ENCODE measurements around the gene RMND5B. TPM values are rescaled to one million over a fixed set of nuclear protein-coding genes. Genes with fewer than 3 reads are reported as not detected.
"Not testable (repeated sequence)": the region's sequence is repeated elsewhere in the genome, so short reads cannot be mapped to it uniquely, and the experiment has no call there.

Gene RMND5B
- total RNA-seq, 2 donors from 2014 or later: 25.7 to 49.8 TPM

DNA sequence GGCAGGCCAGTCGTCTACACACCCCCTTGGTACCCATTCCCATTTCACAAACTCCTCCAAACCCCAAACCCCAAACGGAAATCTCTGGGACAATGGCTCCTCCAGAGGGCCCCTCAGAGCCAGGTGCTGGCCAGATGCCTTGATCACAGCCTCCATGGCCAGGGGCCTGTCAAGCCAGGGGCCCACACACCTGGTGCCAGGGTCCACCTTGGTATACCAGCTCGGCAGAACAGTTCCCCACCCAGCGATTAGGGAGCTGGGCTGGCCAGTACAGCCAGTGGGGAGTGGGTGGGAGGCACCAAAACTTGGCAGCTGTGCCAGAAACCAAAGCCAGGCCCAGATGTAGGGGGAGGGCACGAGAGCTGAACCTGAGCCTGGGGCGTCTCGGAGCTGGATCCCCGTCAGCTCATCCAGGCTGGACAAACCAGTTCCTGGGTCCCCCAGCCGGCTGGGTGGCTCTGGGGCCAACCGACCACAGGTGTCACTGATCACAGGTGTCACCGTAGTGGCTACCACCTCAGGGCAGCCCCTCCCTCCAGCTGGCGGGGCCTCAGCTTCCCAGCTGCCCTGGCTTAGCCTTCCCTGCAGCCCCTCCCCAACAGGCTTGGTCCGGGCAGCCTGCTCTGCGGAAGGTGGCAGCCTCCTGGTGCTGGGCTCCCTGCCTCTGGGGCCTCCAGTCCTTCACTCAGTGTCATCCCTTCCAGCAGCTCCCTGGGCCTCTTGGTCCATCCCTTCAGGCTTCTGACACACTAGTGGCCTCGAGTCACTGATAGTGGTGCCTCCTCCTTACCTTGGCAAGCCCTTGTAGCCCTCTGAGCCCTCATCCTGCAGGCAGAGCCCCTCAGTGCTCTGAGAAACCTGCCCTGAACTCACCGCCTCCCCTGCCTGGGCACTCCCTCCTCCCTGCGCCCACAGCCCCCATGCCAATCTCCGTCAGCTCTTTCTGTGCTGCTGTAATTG is 6.6 kb upstream of the RMND5B start:
- DNase-seq (peak in 2 of 4 donors; percentile 37 to 39), ATAC-seq (no peak)
- Histone ChIP-seq H3K4me3 (no peak overlapping the region), H3K27ac (no peak overlapping the region), H3K27me3 (no peaks in the 10 kb centered on the region), H3K9me3 (no peaks in the 10 kb centered on the region), H3K36me3 (replicated peaks in 1 of 2; ENCODE audit: insufficient read depth in 1 of 2, low read depth in 2 of 2) (no peaks in the 10 kb centered on the region), H3K4me1 (peaks cover 13% of the 10 kb centered on the region)
- intact Hi-C loops (cut with DNase I): loop anchor here (10.0 kb wide), 1 partner anchor 81 kb away; the partner anchor contains the start of gene HNRNPAB
- WGBS, 2 donors: 58 to 79% methylated on average over 8 to 16 of the region's 18 CpGs
- TF ChIP-seq POLR2A (IDR thresholded peaks at IDR 0.05): no peak
- TF ChIP-seq, protein P1, sequence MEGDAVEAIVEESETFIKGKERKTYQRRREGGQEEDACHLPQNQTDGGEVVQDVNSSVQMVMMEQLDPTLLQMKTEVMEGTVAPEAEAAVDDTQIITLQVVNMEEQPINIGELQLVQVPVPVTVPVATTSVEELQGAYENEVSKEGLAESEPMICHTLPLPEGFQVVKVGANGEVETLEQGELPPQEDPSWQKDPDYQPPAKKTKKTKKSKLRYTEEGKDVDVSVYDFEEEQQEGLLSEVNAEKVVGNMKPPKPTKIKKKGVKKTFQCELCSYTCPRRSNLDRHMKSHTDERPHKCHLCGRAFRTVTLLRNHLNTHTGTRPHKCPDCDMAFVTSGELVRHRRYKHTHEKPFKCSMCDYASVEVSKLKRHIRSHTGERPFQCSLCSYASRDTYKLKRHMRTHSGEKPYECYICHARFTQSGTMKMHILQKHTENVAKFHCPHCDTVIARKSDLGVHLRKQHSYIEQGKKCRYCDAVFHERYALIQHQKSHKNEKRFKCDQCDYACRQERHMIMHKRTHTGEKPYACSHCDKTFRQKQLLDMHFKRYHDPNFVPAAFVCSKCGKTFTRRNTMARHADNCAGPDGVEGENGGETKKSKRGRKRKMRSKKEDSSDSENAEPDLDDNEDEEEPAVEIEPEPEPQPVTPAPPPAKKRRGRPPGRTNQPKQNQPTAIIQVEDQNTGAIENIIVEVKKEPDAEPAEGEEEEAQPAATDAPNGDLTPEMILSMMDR (IDR thresholded peaks at IDR 0.05): no peak

DNA sequence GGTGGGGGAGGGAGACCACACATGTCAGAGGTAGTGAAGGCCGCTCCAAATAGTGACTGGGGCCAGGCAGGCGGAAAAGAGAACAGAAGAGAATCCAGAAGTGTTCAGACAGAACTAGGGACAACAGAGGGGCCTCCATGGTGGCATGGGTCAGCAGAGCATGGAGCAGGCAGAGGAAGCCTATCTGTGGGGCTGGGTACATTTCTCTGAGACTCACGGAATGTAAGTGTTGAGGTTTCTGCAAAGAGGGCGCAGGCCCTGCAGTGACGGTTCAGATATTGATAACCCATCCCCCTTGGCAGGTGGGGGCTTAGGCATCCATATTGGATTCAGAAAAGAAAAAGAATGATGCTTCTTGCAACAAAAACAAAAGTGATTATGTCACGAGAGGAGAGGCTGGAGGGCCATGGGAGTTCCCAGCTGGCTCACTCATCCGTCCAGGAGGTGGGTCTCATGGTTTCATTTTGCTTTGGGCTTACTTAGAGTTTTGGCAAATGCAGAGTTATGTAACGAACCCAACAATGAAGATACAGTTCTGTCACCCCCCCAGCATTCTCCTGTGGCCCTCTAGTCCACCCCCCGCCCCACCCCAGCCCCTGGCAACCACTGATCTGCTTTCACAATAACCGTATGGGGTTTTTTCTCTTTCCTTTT is 5.4 kb upstream of the RMND5B start:
- DNase-seq: no peak
- no peaks in the 10 kb centered on the region for H3K9me3 ChIP-seq
- no peak for ATAC-seq
- peaks cover 19% of the 10 kb centered on the region for H3K4me1 ChIP-seq
- no peak overlapping the region for H3K4me3 ChIP-seq
- H3K36me3 ChIP-seq (replicated peaks in 1 of 2; ENCODE audit: insufficient read depth in 1 of 2, low read depth in 2 of 2): no peaks in the 10 kb centered on the region
- H3K27me3 ChIP-seq: no peaks in the 10 kb centered on the region
- H3K27ac ChIP-seq: no peak overlapping the region
- intact Hi-C loops (cut with DNase I): loop anchor here (10.0 kb wide), 1 partner anchor 79 kb away; the partner anchor contains the start of gene HNRNPAB
- 74 to 82% methylated on average over 9 to 10 of the region's 10 CpGs for WGBS, 2 donors
- no peak for TF ChIP-seq POLR2A (IDR thresholded peaks at IDR 0.05)
- TF ChIP-seq, protein P1 (IDR thresholded peaks at IDR 0.05): no peak

DNA sequence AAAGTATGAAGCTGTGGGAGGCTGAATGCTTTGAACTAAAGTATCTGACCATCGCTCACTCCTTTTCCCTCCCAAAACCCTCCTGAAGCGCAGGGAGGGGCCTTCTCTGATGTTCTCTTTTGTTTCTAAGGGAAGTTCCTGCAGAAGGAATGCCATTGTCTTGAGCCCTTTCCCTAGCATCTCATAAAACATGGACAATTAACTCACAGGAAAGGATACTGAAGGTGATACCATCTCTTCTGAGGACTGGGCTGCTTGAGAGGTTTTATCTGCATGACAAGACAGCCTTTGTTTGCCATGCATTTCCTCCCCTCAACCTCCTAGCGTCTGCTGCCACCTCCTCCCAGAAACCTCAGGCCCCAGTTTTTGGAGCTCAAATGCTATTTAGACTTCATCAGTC is 4.3 kb upstream of the RMND5B start:
- H3K9me3 ChIP-seq: no peaks in the 10 kb centered on the region
- no peaks in the 10 kb centered on the region for H3K27me3 ChIP-seq
- no peak for DNase-seq
- ATAC-seq: no peak
- WGBS, 2 donors: 78 to 83% methylated on average over 3 of the region's 3 CpGs
- TF ChIP-seq, protein P1 (IDR thresholded peaks at IDR 0.05): no peak
- no peak for TF ChIP-seq POLR2A (IDR thresholded peaks at IDR 0.05)
- H3K27ac ChIP-seq: no peak overlapping the region
- H3K4me3 ChIP-seq: no peak overlapping the region
- H3K4me1 ChIP-seq: peaks cover 13% of the 10 kb centered on the region
- intact Hi-C loops (cut with DNase I): loop anchor here (10.0 kb wide), 1 partner anchor 78 kb away; the partner anchor contains the start of gene HNRNPAB
- no peaks in the 10 kb centered on the region for H3K36me3 ChIP-seq (replicated peaks in 1 of 2; ENCODE audit: insufficient read depth in 1 of 2, low read depth in 2 of 2)

DNA sequence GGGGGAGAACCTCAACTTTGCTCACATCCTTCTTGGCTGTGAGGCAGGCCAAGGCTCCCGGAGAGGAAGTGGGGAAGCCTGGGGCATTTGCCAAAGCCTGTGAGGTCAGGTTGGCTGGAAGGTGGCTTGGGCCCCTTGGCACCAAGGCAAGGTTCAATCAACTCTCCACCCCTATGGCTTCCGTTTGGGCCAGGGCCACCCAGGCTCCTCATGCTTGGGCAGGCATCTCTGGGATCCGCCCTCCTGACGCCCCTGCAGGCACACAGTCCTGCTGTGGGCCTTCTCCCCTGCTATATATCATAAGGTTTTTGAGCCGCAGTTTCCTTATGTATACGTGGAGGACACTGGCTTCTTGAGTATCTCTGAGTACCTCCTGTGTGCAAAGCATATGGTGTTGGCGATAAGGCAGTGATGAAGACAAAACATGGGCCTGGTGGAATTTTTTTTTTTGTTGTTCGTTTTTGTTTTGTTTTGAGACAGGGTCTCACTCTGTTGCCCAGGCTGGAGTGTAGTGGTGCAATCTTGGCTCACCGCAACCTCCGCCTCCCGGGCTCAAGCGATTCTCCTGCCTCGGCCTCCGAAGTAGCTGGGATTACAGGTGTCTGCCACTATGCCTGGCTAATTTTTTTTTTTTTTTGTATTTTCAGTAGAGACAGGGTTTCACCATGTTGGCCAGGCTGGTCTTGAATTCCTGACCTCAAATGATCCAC is 3.4 kb upstream of the RMND5B start:
- WGBS, 2 donors: 77 to 86% methylated on average over 13 to 14 of the region's 14 CpGs
- ATAC-seq: not testable (repeated sequence)
- intact Hi-C loops (cut with DNase I): loop anchor here (10.0 kb wide), 1 partner anchor 77 kb away; the partner anchor contains the start of gene HNRNPAB

More for the DNA sequence above, 3.4 kb upstream of the RMND5B start:
- not testable (repeated sequence) for H3K27ac ChIP-seq; DNase-seq; H3K4me3 ChIP-seq; H3K27me3 ChIP-seq; H3K9me3 ChIP-seq; H3K36me3 ChIP-seq (replicated peaks in 1 of 2; ENCODE audit: insufficient read depth in 1 of 2, low read depth in 2 of 2)
- peaks cover 16% of the 10 kb centered on the region for H3K4me1 ChIP-seq

All from body of pancreas (tissue), 4 donors.